Spinal cord (tissue), 10 donors: ENCODE results near the gene SLC16A2. TPM values are rescaled to one million over a fixed set of nuclear protein-coding genes. Genes with fewer than 3 reads are reported as not detected.

Experiments used
- DNase-seq, 6 donors: peaks; one replicate each; pipeline versions ENCODE4 v3.0.0 to v3.0.0-alpha.2; 2013 to 2015; ENCODE audit warnings: low spot score in 6 of 6, low read depth in 4 of 6
- H3K27ac ChIP-seq: one replicate; pipeline ENCODE4 v1.5.1; 2013; ENCODE audit warnings: low read depth, low read length, control low read depth
- H3K27me3 ChIP-seq: one replicate; pipeline ENCODE4 v1.6.1; 2013; ENCODE audit warnings: low read length; ENCODE audit not compliant: control insufficient read depth, insufficient read depth
- H3K36me3 ChIP-seq: one replicate; pipeline ENCODE4 v1.6.1; 2013; ENCODE audit warnings: low read length; ENCODE audit not compliant: control insufficient read depth, insufficient read depth
- H3K4me1 ChIP-seq: one replicate; pipeline ENCODE4 v1.6.1; 2013; ENCODE audit warnings: low read length; ENCODE audit not compliant: control insufficient read depth, insufficient read depth
- H3K4me3 ChIP-seq: one replicate; pipeline ENCODE4 v1.5.1; 2013; ENCODE audit warnings: low read depth, low read length, control low read depth
- H3K9me3 ChIP-seq: one replicate; pipeline ENCODE4 v1.6.1; 2013; ENCODE audit warnings: low read length; ENCODE audit not compliant: control insufficient read depth, insufficient read depth
- WGBS: methylation state at CpG from one replicate; pipeline ENCODE4 v1.1.5; 2013; ENCODE audit warnings: missing lambda C conversion rate; ENCODE audit not compliant: insufficient coverage; 5-methylcytosine and 5-hydroxymethylcytosine counted together
- polyA plus RNA-seq, 2 donors: library from polyadenylated mRNA; unstranded; fragments of 120-200 nt; gene quantifications; one replicate each; pipeline ENCODE4 v1.2.1, GENCODE V29; 2013; ENCODE audit not compliant: insufficient read length in 2 of 2
- total RNA-seq, 2 donors: library from RNA; depleted of rRNA in 1 of 2; stranded (reverse); fragments of 120-200 nt in 1 of 2; fragments of >200 nt in 1 of 2; gene quantifications; one replicate each; pipeline versions ENCODE4 v1.2.3 to v1.2.4, GENCODE V29; 2013 to 2014
- donor health status: healthy.

Gene SLC16A2
- total and polyA plus RNA-seq, 4 donors: 21.0 to 57.7 (median 44.3) TPM

DNA sequence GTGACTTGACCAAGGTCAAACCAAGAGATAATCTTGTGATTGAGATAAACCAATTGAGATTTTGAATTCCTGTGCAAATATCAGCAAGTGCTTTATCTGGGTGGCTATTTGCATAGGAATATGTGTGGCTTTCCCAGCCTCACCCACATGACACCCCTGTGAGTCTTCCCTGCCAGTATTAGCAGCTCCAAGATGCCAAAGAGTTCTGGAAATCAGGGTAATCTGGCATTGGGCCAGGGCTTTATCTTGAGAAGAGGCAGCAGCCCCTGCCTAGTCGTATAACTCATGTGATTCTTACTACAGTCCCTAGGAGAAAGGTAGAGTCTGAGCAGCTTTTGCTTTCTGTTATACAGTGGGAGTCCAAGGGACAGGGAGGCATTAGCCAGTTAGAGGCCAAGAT lies 105.5 kb downstream of the SLC16A2 start:
- no peak for DNase-seq
- Histone ChIP-seq H3K27ac (no peak overlapping the region), H3K4me1 (no peaks in the 10 kb centered on the region), H3K36me3 (peaks cover 5% of the 10 kb centered on the region), H3K4me3 (no peak overlapping the region), H3K9me3 (no peaks in the 10 kb centered on the region), H3K27me3 (no peaks in the 10 kb centered on the region)
- no CpG with 5 or more reads among the region's 1 CpG for WGBS

DNA sequence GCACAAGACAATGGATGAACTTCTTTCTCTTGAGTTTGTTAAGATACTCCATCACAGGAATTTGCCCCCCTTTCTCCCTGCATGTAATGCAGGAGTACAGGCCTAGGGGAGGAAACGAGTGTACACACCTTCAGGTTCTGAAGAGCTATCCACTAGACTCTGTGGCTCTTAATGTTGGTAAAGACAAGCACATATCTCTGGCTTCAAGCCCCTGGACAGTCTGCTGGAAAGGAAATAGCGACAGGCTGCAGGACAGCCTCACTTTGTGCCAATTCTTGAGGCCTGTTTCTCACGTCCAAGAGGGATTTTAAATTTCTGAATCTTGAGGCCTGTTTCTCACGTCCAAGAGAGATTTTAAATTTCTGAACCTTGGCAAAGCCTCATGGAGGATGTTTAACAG lies 106.1 kb downstream of the SLC16A2 start:
- no peaks in the 10 kb centered on the region for H3K4me1 ChIP-seq
- H3K27me3 ChIP-seq: no peaks in the 10 kb centered on the region
- no peak overlapping the region for H3K27ac ChIP-seq
- no peak overlapping the region for H3K4me3 ChIP-seq
- 76% methylated on average over 2 of the region's 4 CpGs for WGBS
- no peaks in the 10 kb centered on the region for H3K9me3 ChIP-seq
- DNase-seq: no peak
- peaks cover 5% of the 10 kb centered on the region for H3K36me3 ChIP-seq

DNA sequence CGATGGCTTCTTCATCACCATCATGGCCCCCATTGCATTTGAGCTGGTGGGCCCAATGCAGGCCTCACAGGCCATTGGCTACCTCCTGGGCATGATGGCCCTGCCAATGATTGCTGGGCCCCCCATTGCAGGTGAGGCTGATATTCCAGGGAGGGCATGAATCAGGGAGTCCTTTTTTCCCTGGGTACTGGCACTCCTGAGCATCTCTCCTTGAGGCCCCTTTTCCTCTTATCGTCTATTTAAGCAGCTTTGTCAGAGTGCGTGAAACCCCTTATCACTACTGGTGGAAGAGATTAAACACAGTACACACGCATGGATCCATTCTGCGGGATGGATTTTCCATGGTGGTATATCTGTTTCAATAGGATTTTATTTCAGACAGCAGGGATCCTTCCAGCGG lies 108.0 kb downstream of the SLC16A2 start:
- Histone ChIP-seq H3K27me3 (no peaks in the 10 kb centered on the region), H3K9me3 (no peaks in the 10 kb centered on the region), H3K4me3 (no peak overlapping the region), H3K27ac (no peak overlapping the region), H3K36me3 (peaks cover 5% of the 10 kb centered on the region), H3K4me1 (no peaks in the 10 kb centered on the region)
- no peak for DNase-seq
- WGBS: 100% methylated on average over 1 of the region's 6 CpGs

DNA sequence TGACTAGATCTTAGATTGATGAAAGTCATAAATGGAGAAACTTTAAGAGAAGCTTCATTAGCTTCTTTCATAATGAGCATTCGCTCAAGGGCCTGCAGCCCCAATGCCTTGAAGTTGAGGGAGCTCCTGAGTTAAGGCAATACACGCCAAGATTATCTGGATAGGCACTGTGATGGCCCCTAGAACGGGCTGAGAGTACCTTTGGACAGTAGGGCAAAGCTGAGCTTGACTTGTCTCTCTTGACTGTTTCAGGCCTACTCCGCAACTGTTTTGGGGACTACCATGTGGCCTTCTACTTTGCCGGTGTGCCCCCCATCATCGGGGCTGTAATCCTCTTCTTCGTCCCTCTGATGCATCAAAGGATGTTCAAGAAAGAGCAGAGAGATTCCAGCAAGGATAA lies 109.8 kb downstream of the SLC16A2 start:
- Histone ChIP-seq H3K27ac (no peak overlapping the region), H3K36me3 (peaks cover 5% of the 10 kb centered on the region), H3K4me3 (no peak overlapping the region), H3K9me3 (no peaks in the 10 kb centered on the region), H3K4me1 (peaks cover 11% of the 10 kb centered on the region), H3K27me3 (peaks cover 4% of the 10 kb centered on the region)
- DNase-seq: no peak
- 76% methylated on average over 7 of the region's 7 CpGs for WGBS

DNA sequence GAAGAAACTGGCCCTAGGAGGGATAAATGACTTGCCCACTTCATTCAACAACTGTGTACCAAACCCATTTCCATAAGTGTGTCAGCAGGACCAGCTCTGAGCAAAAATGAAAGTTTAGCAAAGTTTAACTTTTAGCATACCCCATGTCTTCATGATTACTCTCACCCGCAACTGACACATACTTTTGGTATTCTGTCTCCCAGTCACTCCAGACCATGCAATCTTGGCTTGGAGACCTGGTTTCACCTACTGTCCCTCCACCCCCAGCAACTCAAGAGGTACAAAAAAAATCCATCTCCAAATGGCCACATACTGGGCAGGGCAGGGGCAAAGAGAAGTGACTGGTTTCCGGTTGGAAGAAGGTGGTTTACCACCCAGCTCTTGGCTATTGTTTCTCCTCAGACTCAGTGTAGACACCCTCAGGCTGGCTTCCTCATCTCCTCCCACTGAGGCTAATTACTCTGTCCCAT lies 113.3 kb downstream of the SLC16A2 start:
- Histone ChIP-seq H3K27ac (no peak overlapping the region), H3K27me3 (peaks cover 7% of the 10 kb centered on the region), H3K9me3 (no peaks in the 10 kb centered on the region), H3K36me3 (peaks cover 5% of the 10 kb centered on the region), H3K4me3 (no peak overlapping the region), H3K4me1 (peaks cover 25% of the 10 kb centered on the region)
- WGBS: 53% methylated on average over 2 of the region's 2 CpGs
- DNase-seq: no peak

DNA sequence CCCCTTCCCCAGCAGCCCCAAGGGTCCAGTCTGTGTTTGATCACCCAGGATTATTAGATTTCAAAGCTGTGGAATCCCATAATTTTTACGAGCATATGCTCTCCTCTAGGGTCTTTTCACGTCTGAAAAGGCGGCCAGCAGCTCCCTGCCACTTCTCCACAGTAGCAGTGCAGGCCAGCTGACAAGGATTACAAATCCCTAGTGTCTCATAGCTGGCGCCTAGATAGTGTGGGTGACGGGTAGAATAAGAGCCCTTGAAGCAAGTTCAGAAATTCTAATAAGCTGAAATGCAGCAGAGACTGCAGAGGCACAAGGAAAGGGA lies 113.8 kb downstream of the SLC16A2 start:
- Histone ChIP-seq H3K27ac (peak overlapping the region; percentile 95), H3K4me3 (peak overlapping the region; percentile 55), H3K4me1 (peaks cover 25% of the 10 kb centered on the region), H3K9me3 (no peaks in the 10 kb centered on the region), H3K27me3 (peaks cover 7% of the 10 kb centered on the region), H3K36me3 (peaks cover 5% of the 10 kb centered on the region)
- DNase-seq: no peak
- whole genome bisulfite sequencing: 13% methylated on average over 5 of the region's 5 CpGs

DNA sequence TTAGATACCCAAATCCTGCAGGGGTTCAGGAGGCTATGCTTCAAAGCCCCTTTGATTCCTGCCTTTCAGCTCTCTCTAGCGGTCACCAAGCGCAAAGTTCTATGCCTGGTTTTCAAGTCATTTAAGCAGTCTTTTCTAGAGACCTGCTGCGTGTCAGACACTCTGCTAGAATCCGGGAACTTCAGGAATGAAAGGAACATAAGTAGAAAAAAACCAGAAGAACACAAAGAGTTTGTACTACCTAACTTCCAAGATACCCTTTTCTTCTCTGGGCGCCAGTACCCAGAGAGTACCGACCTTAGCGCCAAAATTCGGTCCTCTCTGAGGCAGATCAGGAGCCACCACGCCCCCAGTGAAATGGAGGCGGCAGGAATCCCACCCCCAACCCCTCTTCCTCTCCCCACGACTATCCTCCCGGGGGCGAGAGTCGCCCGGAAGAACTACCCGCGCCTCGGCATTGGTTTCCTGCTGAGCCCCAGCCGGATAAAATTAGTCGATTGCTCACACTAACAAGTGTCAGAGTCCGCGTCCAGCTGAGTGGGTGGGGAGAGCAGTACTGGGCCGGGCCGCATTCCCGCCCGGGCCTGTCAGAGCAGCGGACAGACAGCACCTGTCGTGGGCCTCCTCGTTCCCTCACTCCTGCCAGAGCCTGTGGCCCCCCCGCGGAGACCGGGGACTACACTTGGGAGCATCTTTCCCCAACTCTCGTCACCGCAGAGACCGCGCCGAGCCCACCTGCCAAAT lies 114.3 kb downstream of the SLC16A2 start:
- no peaks in the 10 kb centered on the region for H3K9me3 ChIP-seq
- WGBS: 25% methylated on average over 26 of the region's 37 CpGs
- H3K4me3 ChIP-seq: peak overlapping the region; percentile 55
- DNase-seq: peak in 5 of 6 donors; percentile 35 to 90 (median 57)
- H3K36me3 ChIP-seq: peaks cover 5% of the 10 kb centered on the region
- peaks cover 7% of the 10 kb centered on the region for H3K27me3 ChIP-seq
- H3K27ac ChIP-seq: peak overlapping the region; percentile 95
- H3K4me1 ChIP-seq: peaks cover 25% of the 10 kb centered on the region

DNA sequence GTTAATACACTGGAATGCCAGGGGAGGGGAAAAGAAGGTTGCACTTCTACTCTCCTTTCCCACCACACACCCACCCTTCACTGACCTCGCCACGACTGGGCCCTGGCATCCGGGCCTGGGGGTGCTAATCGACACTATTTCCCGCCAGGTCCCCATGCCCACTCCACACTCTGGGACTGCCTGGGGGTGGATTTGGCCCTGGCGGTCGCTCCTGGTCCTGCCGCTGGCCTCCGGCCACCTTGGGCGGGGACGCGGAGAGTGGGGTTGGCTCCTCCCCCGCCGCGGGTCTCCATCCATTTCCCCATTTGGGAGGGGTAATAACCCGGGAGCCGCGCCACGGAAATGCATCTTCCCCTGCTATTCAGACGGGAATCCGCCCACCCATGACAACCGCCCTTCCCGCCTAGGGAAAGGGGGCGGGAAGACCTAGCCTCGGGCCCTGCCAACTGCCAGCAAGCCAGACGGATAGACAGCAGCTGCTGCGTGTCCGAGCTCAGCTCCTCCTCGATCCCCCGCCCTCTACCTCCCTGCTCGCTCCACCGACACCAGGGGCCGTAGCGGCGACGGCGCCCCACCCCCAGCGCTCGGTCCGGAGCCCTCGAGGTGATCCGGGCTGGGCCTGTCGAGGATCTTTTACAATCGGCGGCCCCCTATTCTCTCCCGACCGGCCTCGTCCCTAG lies 115.0 kb downstream of the SLC16A2 start:
- Histone ChIP-seq H3K27ac (peak overlapping the region; percentile 95), H3K27me3 (peaks cover 7% of the 10 kb centered on the region), H3K36me3 (peaks cover 3% of the 10 kb centered on the region), H3K4me1 (peaks cover 25% of the 10 kb centered on the region), H3K9me3 (no peaks in the 10 kb centered on the region), H3K4me3 (peak overlapping the region; percentile 55)
- 21% methylated on average over 38 of the region's 48 CpGs for WGBS
- peak; percentile 43 to 92 (median 58) for DNase-seq

DNA sequence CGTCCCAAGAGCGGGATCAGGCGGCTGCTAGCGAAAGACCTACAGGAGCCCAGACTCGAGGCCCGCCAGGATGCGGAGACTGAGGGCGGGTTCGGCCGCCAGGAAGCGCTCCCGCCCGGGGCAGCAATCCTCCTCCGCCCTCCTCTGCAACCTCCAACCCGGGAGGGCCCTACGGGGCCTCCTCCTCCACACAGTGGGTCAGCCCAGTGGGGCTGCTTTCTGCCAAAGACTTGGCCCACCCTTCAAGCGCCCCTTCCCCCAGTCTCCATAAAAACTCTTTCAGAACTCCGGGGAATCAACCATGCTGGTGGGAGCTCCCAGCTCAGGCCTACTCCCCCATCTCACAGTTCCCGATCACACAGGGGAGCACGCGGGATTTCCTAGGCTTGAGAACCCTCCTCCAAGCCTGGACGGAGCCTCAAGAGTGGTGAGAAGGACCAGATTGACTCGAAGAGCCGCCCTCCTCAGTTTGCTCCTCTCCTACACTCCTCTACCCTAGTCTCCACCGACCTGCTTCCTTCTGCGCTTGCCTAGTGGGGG lies 115.6 kb downstream of the SLC16A2 start:
- Histone ChIP-seq H3K4me3 (peak overlapping the region; percentile 55), H3K4me1 (peaks cover 25% of the 10 kb centered on the region), H3K36me3 (no peaks in the 10 kb centered on the region), H3K27ac (peak overlapping the region; percentile 95), H3K9me3 (no peaks in the 10 kb centered on the region), H3K27me3 (peaks cover 7% of the 10 kb centered on the region)
- peak in 4 of 6 donors; percentile 7 to 62 (median 16) for DNase-seq
- WGBS: 27% methylated on average over 21 of the region's 26 CpGs
